ENCODE data around the gene RAD51C. TPM values are rescaled to one million over a fixed set of nuclear protein-coding genes. Genes with fewer than 3 reads are reported as not detected.
"Not testable (repeated sequence)": the region's sequence is repeated elsewhere in the genome, so short reads cannot be mapped to it uniquely, and the experiment has no call there.

The RAD51C gene
- total RNA-seq, 2 experiments from 2014 or later, result 51.0 to 118 TPM

GRCh38 chr17:58741121-58741625, 48.8 kb downstream of the RAD51C start:
- Histone ChIP-seq H3K36me3 (ENCODE audit: insufficient read depth, low read length) (no peaks in the 10 kb centered on the region), H4K20me1 (ENCODE audit: insufficient read depth, low read length) (no peaks in the 10 kb centered on the region), H3K9me2 (ENCODE audit: insufficient read depth, low read length) (no peaks in the 10 kb centered on the region), H3K4me3 (ENCODE audit: low read depth, low read length, poor library complexity, severe bottlenecking) (no peak overlapping the region), H3K27ac (ENCODE audit: low read depth, low read length, poor library complexity, severe bottlenecking) (no peak overlapping the region), H3K4me1 (ENCODE audit: insufficient read depth, low read length, poor library complexity, severe bottlenecking) (peaks cover 5% of the 10 kb centered on the region), H3K79me2 (ENCODE audit: insufficient read depth, low read depth, low read length) (no peaks in the 10 kb centered on the region), H2AFZ (ENCODE audit: low read length) (no peak overlapping the region), H3K9me3 (ENCODE audit: low read length) (no peaks in the 10 kb centered on the region), H3K4me2 (ENCODE audit: low read length) (no peak overlapping the region)
- no TSS peak for BruUV-seq (replicated peaks)
- TF ChIP-seq, protein P1, sequence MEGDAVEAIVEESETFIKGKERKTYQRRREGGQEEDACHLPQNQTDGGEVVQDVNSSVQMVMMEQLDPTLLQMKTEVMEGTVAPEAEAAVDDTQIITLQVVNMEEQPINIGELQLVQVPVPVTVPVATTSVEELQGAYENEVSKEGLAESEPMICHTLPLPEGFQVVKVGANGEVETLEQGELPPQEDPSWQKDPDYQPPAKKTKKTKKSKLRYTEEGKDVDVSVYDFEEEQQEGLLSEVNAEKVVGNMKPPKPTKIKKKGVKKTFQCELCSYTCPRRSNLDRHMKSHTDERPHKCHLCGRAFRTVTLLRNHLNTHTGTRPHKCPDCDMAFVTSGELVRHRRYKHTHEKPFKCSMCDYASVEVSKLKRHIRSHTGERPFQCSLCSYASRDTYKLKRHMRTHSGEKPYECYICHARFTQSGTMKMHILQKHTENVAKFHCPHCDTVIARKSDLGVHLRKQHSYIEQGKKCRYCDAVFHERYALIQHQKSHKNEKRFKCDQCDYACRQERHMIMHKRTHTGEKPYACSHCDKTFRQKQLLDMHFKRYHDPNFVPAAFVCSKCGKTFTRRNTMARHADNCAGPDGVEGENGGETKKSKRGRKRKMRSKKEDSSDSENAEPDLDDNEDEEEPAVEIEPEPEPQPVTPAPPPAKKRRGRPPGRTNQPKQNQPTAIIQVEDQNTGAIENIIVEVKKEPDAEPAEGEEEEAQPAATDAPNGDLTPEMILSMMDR (conservative IDR thresholded peaks at IDR 0.05; ENCODE audit: low read length), result no peak
- TF ChIP-seq EZH2phosphoT487 (IDR thresholded peaks at IDR 0.05; ENCODE audit: borderline replicate concordance, low read depth, low read length), result no peak
- ChIA-PET POLR2A (no interaction called here), CTCF (ENCODE audit: unreplicated experiment) (no interaction called here)
- DNase-seq (ENCODE audit: low spot score), result no peak
- intact Hi-C loops (cut with micrococcal nuclease; ENCODE audit: unreplicated experiment), result no loop called here

- no peak for DNase-seq (ENCODE audit: low spot score)
- no peaks in the 10 kb centered on the region for H3K9me2 ChIP-seq (ENCODE audit: insufficient read depth, low read length)
- CTCF ChIA-PET (ENCODE audit: unreplicated experiment), result no interaction called here
- POLR2A ChIA-PET, result interaction anchor here (0.5 to 1.0 kb wide), 2 partner anchors 16 to 224 kb away, joined by 3 to 4 read pairs; no protein-coding TSS in a partner anchor
- no peaks in the 10 kb centered on the region for H3K79me2 ChIP-seq (ENCODE audit: insufficient read depth, low read depth, low read length)
- intact Hi-C loops (cut with micrococcal nuclease; ENCODE audit: unreplicated experiment), result no loop called here
- H3K4me3 ChIP-seq (ENCODE audit: low read depth, low read length, poor library complexity, severe bottlenecking), result no peak overlapping the region
- H2AFZ ChIP-seq (ENCODE audit: low read length), result no peak overlapping the region
- no peaks in the 10 kb centered on the region for H3K36me3 ChIP-seq (ENCODE audit: insufficient read depth, low read length)
- H3K9me3 ChIP-seq (ENCODE audit: low read length), result no peaks in the 10 kb centered on the region
- peaks cover 1% of the 10 kb centered on the region for H3K4me1 ChIP-seq (ENCODE audit: insufficient read depth, low read length, poor library complexity, severe bottlenecking)
- TF ChIP-seq, protein P1 (conservative IDR thresholded peaks at IDR 0.05; ENCODE audit: low read length), result no peak
- no peak for TF ChIP-seq EZH2phosphoT487 (IDR thresholded peaks at IDR 0.05; ENCODE audit: borderline replicate concordance, low read depth, low read length)
- no peak overlapping the region for H3K27ac ChIP-seq (ENCODE audit: low read depth, low read length, poor library complexity, severe bottlenecking)
- no peak overlapping the region for H3K4me2 ChIP-seq (ENCODE audit: low read length)
- no peaks in the 10 kb centered on the region for H4K20me1 ChIP-seq (ENCODE audit: insufficient read depth, low read length)
- BruUV-seq (replicated peaks), result no TSS peak
Observed at GRCh38 chr17:58747674-58748073, 55.3 kb downstream of the RAD51C start.

DNA sequence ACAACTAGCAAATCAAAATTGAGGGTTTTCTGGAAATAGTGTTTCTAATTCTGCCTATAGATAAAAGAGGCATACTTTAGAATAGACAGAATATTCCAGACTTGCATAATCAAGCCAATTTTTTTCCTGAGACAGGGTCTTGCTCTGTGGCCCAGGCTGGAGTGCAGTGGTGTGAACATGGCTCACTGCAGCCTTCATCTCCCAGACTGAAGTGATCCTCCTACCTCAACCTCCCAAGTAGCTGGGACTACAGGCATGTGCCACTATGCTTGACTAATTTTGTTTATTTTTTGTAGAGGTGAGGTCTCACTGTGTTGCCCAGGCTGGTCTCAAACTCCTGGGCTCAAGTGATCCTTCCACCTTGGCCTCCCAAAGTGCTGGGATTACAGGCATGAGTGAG, 57.2 kb downstream of the RAD51C start:
- POLR2A ChIA-PET, result interaction anchor here (0.6 to 0.7 kb wide), 4 partner anchors 24 to 301 kb away, joined by 3 read pairs; no protein-coding TSS in a partner anchor
- BruUV-seq (replicated peaks), result not testable (repeated sequence)

More for the DNA sequence above, 57.2 kb downstream of the RAD51C start:
- CTCF ChIA-PET (ENCODE audit: unreplicated experiment); H3K4me2 ChIP-seq (ENCODE audit: low read length); DNase-seq (ENCODE audit: low spot score); H2AFZ ChIP-seq (ENCODE audit: low read length); H4K20me1 ChIP-seq (ENCODE audit: insufficient read depth, low read length); H3K27ac ChIP-seq (ENCODE audit: low read depth, low read length, poor library complexity, severe bottlenecking); H3K9me3 ChIP-seq (ENCODE audit: low read length); H3K79me2 ChIP-seq (ENCODE audit: insufficient read depth, low read depth, low read length); intact Hi-C loops (cut with micrococcal nuclease; ENCODE audit: unreplicated experiment); H3K9me2 ChIP-seq (ENCODE audit: insufficient read depth, low read length); H3K4me3 ChIP-seq (ENCODE audit: low read depth, low read length, poor library complexity, severe bottlenecking); H3K36me3 ChIP-seq (ENCODE audit: insufficient read depth, low read length); H3K4me1 ChIP-seq (ENCODE audit: insufficient read depth, low read length, poor library complexity, severe bottlenecking): not testable (repeated sequence)

All from OCI-LY7 (cell line).